WTC11 (cell line): ENCODE data around the gene ZNF160. TPM values are rescaled to one million over a fixed set of nuclear protein-coding genes. Genes with fewer than 3 reads are reported as not detected.
"Not testable (repeated sequence)": the region's sequence is repeated elsewhere in the genome, so short reads cannot be mapped to it uniquely, and the experiment has no call there.

Experiments used
- ATAC-seq: fragments of 200-7000 bp; cut with Tn5 transposase; 2 replicates; pipeline ENCODE4 v1.10.0; 2021; ENCODE audit warnings: mild to moderate bottlenecking, moderate library complexity
- CTCF ChIA-PET: fragments of 300-600 bp; sonication (Branson Sonifier 250); formaldehyde crosslinking; loops from one replicate; lab custom pipeline; 2021; ENCODE audit warnings: antibody characterized with exemption; lab: Charles Lee
- POLR2A ChIA-PET: fragments of 350-600 bp; sonication (Branson Sonifier 250); formaldehyde crosslinking; loops from one replicate; lab custom pipeline; 2021; ENCODE audit warnings: antibody characterized with exemption; lab: Charles Lee
- DNase-seq: peaks from one replicate; pipeline ENCODE4 v3.0.0; 2021; ENCODE audit warnings: low spot score
- H3K27ac Mint-ChIP-seq: 2 replicates; pipeline ENCODE4 v1.8.0; 2021; ENCODE audit warnings: mixed read lengths
- H3K27me3 Mint-ChIP-seq: 2 replicates; pipeline ENCODE4 v1.8.0; 2021; ENCODE audit warnings: low read depth, mild to moderate bottlenecking, moderate library complexity, mixed read lengths
- H3K36me3 Mint-ChIP-seq: 2 replicates; pipeline ENCODE4 v1.8.0; 2021; ENCODE audit warnings: mixed read lengths
- H3K4me1 Mint-ChIP-seq: 2 replicates; pipeline ENCODE4 v1.8.0; 2022; ENCODE audit warnings: mixed read lengths
- H3K4me3 Mint-ChIP-seq: 2 replicates; pipeline ENCODE4 v1.8.0; 2021; ENCODE audit warnings: mild to moderate bottlenecking, moderate library complexity, mixed read lengths
- H3K9me3 Mint-ChIP-seq: 2 replicates; pipeline ENCODE4 v1.8.0; 2021; ENCODE audit warnings: mixed read lengths
- CREB1 ChIP-seq: sonication (generic); formaldehyde crosslinking; IDR thresholded peaks from 2 replicates; pipeline ENCODE4 v1.8.0; 2023; ENCODE audit warnings: mild to moderate bottlenecking, missing genetic modification reagents
- CTCF ChIP-seq: fragments of 200-600 bp; IDR thresholded peaks from 2 replicates; pipeline ENCODE4 v1.8.0; 2022; ENCODE audit warnings: antibody characterized with exemption
- ELF4 ChIP-seq: sonication (generic); formaldehyde crosslinking; IDR thresholded peaks from 2 replicates; pipeline ENCODE4 v1.8.1; 2022; ENCODE audit warnings: low read depth, mild to moderate bottlenecking, moderate library complexity, missing genetic modification reagents
- ETV6 ChIP-seq: sonication (generic); formaldehyde crosslinking; IDR thresholded peaks from 2 replicates; pipeline ENCODE4 v1.8.1; 2022; ENCODE audit warnings: mild to moderate bottlenecking, missing genetic modification reagents
- FOXP1 ChIP-seq: sonication (generic); formaldehyde crosslinking; IDR thresholded peaks from 2 replicates; pipeline ENCODE4 v1.8.0; 2022; ENCODE audit warnings: missing genetic modification reagents, mild to moderate bottlenecking, moderate library complexity, borderline replicate concordance
- HMGXB4 ChIP-seq: sonication (generic); formaldehyde crosslinking; IDR thresholded peaks from 2 replicates; pipeline ENCODE4 v1.8.1; 2023; ENCODE audit warnings: mild to moderate bottlenecking, moderate library complexity, missing genetic modification reagents
- JUN ChIP-seq: sonication (generic); formaldehyde crosslinking; IDR thresholded peaks from 2 replicates; pipeline ENCODE4 v1.8.0; 2023; ENCODE audit warnings: mild to moderate bottlenecking, missing genetic modification reagents
- MAX ChIP-seq: sonication (generic); formaldehyde crosslinking; IDR thresholded peaks from 2 replicates; pipeline ENCODE4 v1.8.0; 2022; ENCODE audit warnings: mild to moderate bottlenecking, missing genetic modification reagents
- MLX ChIP-seq: sonication (generic); formaldehyde crosslinking; IDR thresholded peaks from 2 replicates; pipeline ENCODE4 v1.8.1; 2023; ENCODE audit warnings: mild to moderate bottlenecking, missing genetic modification reagents, moderate library complexity
- NR3C1 ChIP-seq: sonication (generic); formaldehyde crosslinking; conservative IDR thresholded peaks from 2 replicates; pipeline ENCODE4 v1.8.1; 2023; ENCODE audit warnings: low read depth, mild to moderate bottlenecking, missing genetic modification reagents
- RORB ChIP-seq: fragments of 250-450 bp; sonication (Bioruptor Pico); IDR thresholded peaks from 2 replicates; pipeline ENCODE4 v1.9.0; 2021; ENCODE audit warnings: mild to moderate bottlenecking
- SP1 ChIP-seq: sonication (generic); formaldehyde crosslinking; conservative IDR thresholded peaks from 2 replicates; pipeline ENCODE4 v1.8.1; 2022; ENCODE audit warnings: missing genetic modification reagents
- ZNF121 ChIP-seq: sonication (generic); formaldehyde crosslinking; IDR thresholded peaks from 2 replicates; pipeline ENCODE4 v1.8.0; 2023; ENCODE audit warnings: missing genetic modification reagents
- ZNF281 ChIP-seq: sonication (generic); formaldehyde crosslinking; IDR thresholded peaks from 2 replicates; pipeline ENCODE4 v1.8.0; 2023; ENCODE audit warnings: mild to moderate bottlenecking, missing genetic modification reagents
- ZNF671 ChIP-seq: fragments of 250-450 bp; sonication (Bioruptor Pico); IDR thresholded peaks from 2 replicates; pipeline ENCODE4 v1.8.0; 2021; ENCODE audit warnings: mild to moderate bottlenecking
- total RNA-seq: library from RNA; stranded (reverse); gene quantifications from 3 replicates; pipeline ENCODE4 v1.2.3, GENCODE V29; 2021

Gene ZNF160
- total RNA-seq, 1 experiment from 2014 or later, result 54.5 TPM

- ATAC-seq (no peak), DNase-seq (no peak)
- Mint-ChIP-seq H3K4me1 (peaks cover 10% of the 10 kb centered on the region), H3K27me3 (peaks cover 18% of the 10 kb centered on the region), H3K36me3 (no peaks in the 10 kb centered on the region), H3K9me3 (no peaks in the 10 kb centered on the region), H3K27ac (no peak overlapping the region), H3K4me3 (no peak overlapping the region)
- TF ChIP-seq ELF4 (CRISPR knock-in tag) (no peak), ETV6 (no peak), MLX (CRISPR knock-in tag) (no peak), ZNF281 (CRISPR knock-in tag) (no peak), CREB1 (no peak), JUN (CRISPR knock-in tag) (no peak), ZNF121 (no peak), ZNF671 (CRISPR knock-in tag) (no peak)
- ChIA-PET POLR2A (no interaction called here), CTCF (no interaction called here)
Measured at GRCh38 chr19:53034054-53034453, 69.2 kb downstream of the ZNF160 start.

GRCh38 chr19:53028306-53028705 is 74.9 kb downstream of the ZNF160 start:
- H3K27ac Mint-ChIP-seq, result not testable (repeated sequence)

GRCh38 chr19:53019684-53020083 is 83.5 kb downstream of the ZNF160 start:
- Mint-ChIP-seq H3K4me1 (0 out of 2 replicates have a peak, but pooled peaks cover 4% of the 10 kb centered on the region), H3K4me3 (no peak overlapping the region), H3K36me3 (no peaks in the 10 kb centered on the region; the same call in 1 of the 2 replicates), H3K27me3 (peaks cover 17% of the 10 kb centered on the region), H3K9me3 (peaks cover 8% of the 10 kb centered on the region; the same call in 1 of the 2 replicates), H3K27ac (no peak overlapping the region)
- no peak for TF ChIP-seq MAX (CRISPR knock-in tag)
- peak; percentile 18; the same call in 1 of the 2 replicates for TF ChIP-seq CTCF
- no peak for TF ChIP-seq NR3C1
- TF ChIP-seq SP1 (CRISPR knock-in tag), result no peak
- 0 out of 2 replicates have a peak, but pooled peaks have one; percentile 37 for TF ChIP-seq HMGXB4 (CRISPR knock-in tag)
- TF ChIP-seq RORB, result no peak
- TF ChIP-seq ZNF281 (CRISPR knock-in tag), result no peak
- TF ChIP-seq FOXP1 (CRISPR knock-in tag), result no peak
- ATAC-seq, result peak; percentile 100
- DNase-seq, result peak; percentile 89
- ChIA-PET POLR2A (no interaction called here), CTCF (interaction anchor here (0.6 to 3.3 kb wide), 19 partner anchors 9 to 381 kb away, joined by 3 to 28 read pairs (median 4); partner anchors contain the start of genes ZNF320, ZNF816 and ZNF83)

More at GRCh38 chr19:53028306-53028705, 74.9 kb downstream of the ZNF160 start:
- ATAC-seq, H3K36me3 Mint-ChIP-seq, POLR2A ChIA-PET, H3K9me3 Mint-ChIP-seq, H3K4me3 Mint-ChIP-seq, H3K27me3 Mint-ChIP-seq: not testable (repeated sequence)
- CTCF ChIA-PET, result interaction anchor here (1.2 kb wide), 1 partner anchor 9 kb away, joined by 5 read pairs; no protein-coding TSS in a partner anchor
- H3K4me1 Mint-ChIP-seq, result peaks cover 13% of the 10 kb centered on the region
- DNase-seq, result peak; percentile 27
